HEK293 (cell line): ENCODE results near the gene IFT122.

Experiments
- CTCF ChIA-PET: fragments of 350-600 bp; formaldehyde crosslinking; extraction: SDS; loops from one replicate; lab custom pipeline; 2021; ENCODE audit warnings: antibody characterized with exemption; lab: Yijun Ruan, JAX
- POLR2A ChIA-PET: fragments of 300-600 bp; formaldehyde crosslinking; extraction: SDS; loops from one replicate; lab custom pipeline; 2020; ENCODE audit warnings: antibody characterized with exemption, inconsistent platforms; lab: Yijun Ruan, JAX
- H3K27ac ChIP-seq: fragments of 200-500 bp; sonication (Bioruptor generic); 2 replicates; pipeline ENCODE4 v1.5.1; 2014; ENCODE audit warnings: low read depth, low read length, control low read depth, inconsistent platforms; ENCODE audit errors: extremely low read depth
- H3K36me3 ChIP-seq, 2 experiments: fragments of 200-500 bp in 1 of 2; sonication (Bioruptor generic) in 1 of 2; 1 replicate in 1 of 2; 2 replicates in 1 of 2; pipeline ENCODE4 v1.5.1; 2014 to 2017; ENCODE audit warnings: inconsistent platforms in 2 of 2, low read length in 2 of 2; ENCODE audit not compliant: control insufficient read depth in 2 of 2, insufficient read depth in 1 of 2
- H3K4me1 ChIP-seq: fragments of 200-500 bp; sonication (Bioruptor generic); 2 replicates; pipeline ENCODE4 v1.5.1; 2014; ENCODE audit warnings: mild to moderate bottlenecking, low read length, inconsistent platforms; ENCODE audit not compliant: control insufficient read depth, insufficient read depth
- H3K4me3 ChIP-seq: 2 replicates; pipeline ENCODE4 v1.5.1; 2011; ENCODE audit warnings: low read depth, mild to moderate bottlenecking, control low read depth, low read length, moderate library complexity
- H3K9me3 ChIP-seq: fragments of 200-500 bp; sonication (Bioruptor generic); 2 replicates; pipeline ENCODE4 v1.5.1; 2014; ENCODE audit warnings: low read depth, low read length, inconsistent platforms; ENCODE audit not compliant: control insufficient read depth, insufficient read depth
- EGR2 ChIP-seq: fragments of 450-650 bp; formaldehyde crosslinking; IDR thresholded peaks from 2 replicates; pipeline ENCODE4 v1.5.1; 2016; ENCODE audit warnings: low read depth, missing biosample characterization, missing genetic modification characterization
- GFI1B ChIP-seq: fragments of 450-650 bp; formaldehyde crosslinking; IDR thresholded peaks from 2 replicates; pipeline ENCODE4 v1.5.1; 2016; ENCODE audit warnings: missing biosample characterization, missing genetic modification characterization
- GLIS1 ChIP-seq: fragments of 450-650 bp; formaldehyde crosslinking; IDR thresholded peaks from 2 replicates; pipeline ENCODE4 v1.5.1; 2016; ENCODE audit warnings: missing biosample characterization, missing genetic modification characterization
- GLIS2 ChIP-seq: fragments of 450-650 bp; formaldehyde crosslinking; IDR thresholded peaks from 2 replicates; pipeline ENCODE4 v1.5.1; 2016; ENCODE audit warnings: missing biosample characterization, missing genetic modification characterization
- HOXA7 ChIP-seq: sonication (generic); formaldehyde crosslinking; IDR thresholded peaks from 2 replicates; pipeline ENCODE4 v1.8.1; 2022; ENCODE audit warnings: missing genetic modification reagents, borderline replicate concordance
- HOXC10 ChIP-seq: sonication (generic); formaldehyde crosslinking; IDR thresholded peaks from 2 replicates; pipeline ENCODE4 v1.8.1; 2023; ENCODE audit warnings: mild to moderate bottlenecking, missing genetic modification reagents
- IKZF3 ChIP-seq: fragments of 450-650 bp; IDR thresholded peaks from 2 replicates; pipeline ENCODE4 v1.5.0; 2018; ENCODE audit warnings: missing biosample characterization, mild to moderate bottlenecking, missing genetic modification characterization, moderate library complexity
- MEIS1 ChIP-seq: sonication (generic); formaldehyde crosslinking; IDR thresholded peaks from 2 replicates; pipeline ENCODE4 v1.8.1; 2022; ENCODE audit warnings: missing genetic modification reagents, mild to moderate bottlenecking, borderline replicate concordance
- OSR2 ChIP-seq: fragments of 450-650 bp; formaldehyde crosslinking; IDR thresholded peaks from 2 replicates; pipeline ENCODE4 v1.5.1; 2016; ENCODE audit warnings: missing biosample characterization, missing genetic modification characterization
- SP3 ChIP-seq: fragments of 450-650 bp; formaldehyde crosslinking; IDR thresholded peaks from 2 replicates; pipeline ENCODE4 v1.5.1; 2016; ENCODE audit warnings: missing biosample characterization, missing genetic modification characterization
- YY1 ChIP-seq: fragments of 450-650 bp; formaldehyde crosslinking; IDR thresholded peaks from 2 replicates; pipeline ENCODE4 v1.5.1; 2018; ENCODE audit warnings: missing biosample characterization, missing genetic modification characterization
- YY2 ChIP-seq: fragments of 450-650 bp; formaldehyde crosslinking; IDR thresholded peaks from 2 replicates; pipeline ENCODE4 v1.5.1; 2016; ENCODE audit warnings: missing biosample characterization, missing genetic modification characterization
- ZBTB21 ChIP-seq: fragments of 450-650 bp; formaldehyde crosslinking; IDR thresholded peaks from 2 replicates; pipeline ENCODE4 v1.5.1; 2017; ENCODE audit warnings: missing biosample characterization, missing genetic modification characterization
- ZNF10 ChIP-seq: fragments of 450-650 bp; formaldehyde crosslinking; IDR thresholded peaks from 2 replicates; pipeline ENCODE4 v1.5.1; 2017; ENCODE audit warnings: missing biosample characterization, missing genetic modification characterization
- ZNF132 ChIP-seq: fragments of 450-650 bp; formaldehyde crosslinking; IDR thresholded peaks from 2 replicates; pipeline ENCODE4 v1.5.1; 2017; ENCODE audit warnings: missing biosample characterization, missing genetic modification characterization, borderline replicate concordance
- ZNF140 ChIP-seq: fragments of 450-650 bp; formaldehyde crosslinking; IDR thresholded peaks from 2 replicates; pipeline ENCODE4 v1.5.1; 2016; ENCODE audit warnings: missing biosample characterization, missing genetic modification characterization
- ZNF146 ChIP-seq: fragments of 450-650 bp; formaldehyde crosslinking; IDR thresholded peaks from 2 replicates; pipeline ENCODE4 v1.5.1; 2016; ENCODE audit warnings: missing biosample characterization, missing genetic modification characterization
- ZNF157 ChIP-seq: fragments of 450-650 bp; formaldehyde crosslinking; IDR thresholded peaks from 2 replicates; pipeline ENCODE4 v1.5.1; 2016; ENCODE audit warnings: missing biosample characterization, missing genetic modification characterization
- ZNF184 ChIP-seq: fragments of 450-650 bp; IDR thresholded peaks from 2 replicates; pipeline ENCODE4 v1.5.1; 2018; ENCODE audit warnings: missing biosample characterization, mild to moderate bottlenecking, missing genetic modification characterization
- ZNF211 ChIP-seq: fragments of 450-650 bp; formaldehyde crosslinking; IDR thresholded peaks from 2 replicates; pipeline ENCODE4 v1.5.1; 2016; ENCODE audit warnings: low read depth, missing biosample characterization, missing genetic modification characterization
- ZNF223 ChIP-seq: fragments of 450-650 bp; formaldehyde crosslinking; IDR thresholded peaks from 2 replicates; pipeline ENCODE4 v1.5.1; 2016; ENCODE audit warnings: missing biosample characterization, missing genetic modification characterization
- ZNF23 ChIP-seq: fragments of 450-650 bp; formaldehyde crosslinking; IDR thresholded peaks from 2 replicates; pipeline ENCODE4 v1.5.1; 2016; ENCODE audit warnings: missing biosample characterization, missing genetic modification characterization, borderline replicate concordance
- ZNF24 ChIP-seq: fragments of 450-650 bp; formaldehyde crosslinking; IDR thresholded peaks from 2 replicates; pipeline ENCODE4 v1.5.1; 2016; ENCODE audit warnings: missing biosample characterization, missing genetic modification characterization
- ZNF292 ChIP-seq: fragments of 450-650 bp; formaldehyde crosslinking; IDR thresholded peaks from 2 replicates; pipeline ENCODE4 v1.5.1; 2016; ENCODE audit warnings: low read depth, missing biosample characterization, missing genetic modification characterization, borderline replicate concordance
- ZNF311 ChIP-seq: fragments of 450-650 bp; formaldehyde crosslinking; IDR thresholded peaks from 2 replicates; pipeline ENCODE4 v1.5.1; 2017; ENCODE audit warnings: missing biosample characterization, missing genetic modification characterization, borderline replicate concordance
- ZNF544 ChIP-seq: fragments of 450-650 bp; formaldehyde crosslinking; IDR thresholded peaks from 2 replicates; pipeline ENCODE4 v1.5.0; 2017; ENCODE audit warnings: missing biosample characterization, missing genetic modification characterization
- ZNF600 ChIP-seq: fragments of 450-650 bp; formaldehyde crosslinking; IDR thresholded peaks from 2 replicates; pipeline ENCODE4 v1.5.1; 2016; ENCODE audit warnings: missing biosample characterization, missing genetic modification characterization
- ZNF660 ChIP-seq: fragments of 450-650 bp; IDR thresholded peaks from 2 replicates; pipeline ENCODE4 v1.5.1; 2018; ENCODE audit warnings: missing biosample characterization, mild to moderate bottlenecking, missing genetic modification characterization
- ZNF777 ChIP-seq: fragments of 450-650 bp; formaldehyde crosslinking; IDR thresholded peaks from 2 replicates; pipeline ENCODE4 v1.5.1; 2017; ENCODE audit warnings: missing biosample characterization, missing genetic modification characterization, borderline replicate concordance
- ZNF792 ChIP-seq: fragments of 450-650 bp; formaldehyde crosslinking; IDR thresholded peaks from 2 replicates; pipeline ENCODE4 v1.5.1; 2016; ENCODE audit warnings: missing biosample characterization, missing genetic modification characterization
- ZXDB ChIP-seq: fragments of 450-650 bp; formaldehyde crosslinking; IDR thresholded peaks from 2 replicates; pipeline ENCODE4 v1.5.1; 2016; ENCODE audit warnings: missing biosample characterization, missing genetic modification characterization
- TF ChIP-seq, protein P1 (sequence below): fragments of 450-650 bp; formaldehyde crosslinking; IDR thresholded peaks from 2 replicates; pipeline ENCODE4 v1.5.1; 2016; ENCODE audit warnings: missing biosample characterization, missing genetic modification characterization
- TF ChIP-seq, protein P2 (sequence below): fragments of 450-650 bp; formaldehyde crosslinking; IDR thresholded peaks from 2 replicates; pipeline ENCODE4 v1.5.1; 2016; ENCODE audit warnings: missing biosample characterization, missing genetic modification characterization
- TF ChIP-seq, protein P3 (sequence below): fragments of 450-650 bp; formaldehyde crosslinking; IDR thresholded peaks from 2 replicates; pipeline ENCODE4 v1.5.1; 2016; ENCODE audit warnings: missing biosample characterization, missing genetic modification characterization

Gene IFT122

DNA sequence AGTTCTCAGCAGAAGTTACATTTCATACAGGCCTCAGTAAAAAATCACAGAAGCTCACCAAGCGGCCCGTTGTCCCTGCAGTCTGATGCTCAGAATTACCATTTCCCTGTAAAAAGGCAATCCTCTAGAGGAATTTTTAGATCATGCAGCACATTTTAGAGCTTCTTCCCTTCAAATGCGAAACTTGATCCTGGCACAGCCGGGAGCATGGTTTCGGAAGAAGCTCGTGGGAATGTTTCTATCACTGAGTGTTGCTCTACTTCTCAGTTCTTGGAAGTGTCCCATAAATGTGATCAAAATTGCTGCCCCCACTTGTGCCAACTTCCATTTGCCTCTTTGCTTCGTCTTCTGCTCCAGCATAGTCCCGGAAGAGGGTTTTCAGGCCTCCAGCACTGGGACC lies 99.2 kb downstream of the IFT122 start:
- H3K4me3 ChIP-seq = no peak overlapping the region
- no peaks in the 10 kb centered on the region for H3K4me1 ChIP-seq
- CTCF ChIA-PET = interaction anchor here (1.1 to 1.3 kb wide), 2 partner anchors 44 to 49 kb away, joined by 3 read pairs; no protein-coding TSS in a partner anchor
- H3K36me3 ChIP-seq = no peaks in the 10 kb centered on the region
- no peak for TF ChIP-seq ZNF140 (tag by site-specific recombination)
- TF ChIP-seq ZNF311 (tag by site-specific recombination) = no peak
- TF ChIP-seq, protein P1, sequence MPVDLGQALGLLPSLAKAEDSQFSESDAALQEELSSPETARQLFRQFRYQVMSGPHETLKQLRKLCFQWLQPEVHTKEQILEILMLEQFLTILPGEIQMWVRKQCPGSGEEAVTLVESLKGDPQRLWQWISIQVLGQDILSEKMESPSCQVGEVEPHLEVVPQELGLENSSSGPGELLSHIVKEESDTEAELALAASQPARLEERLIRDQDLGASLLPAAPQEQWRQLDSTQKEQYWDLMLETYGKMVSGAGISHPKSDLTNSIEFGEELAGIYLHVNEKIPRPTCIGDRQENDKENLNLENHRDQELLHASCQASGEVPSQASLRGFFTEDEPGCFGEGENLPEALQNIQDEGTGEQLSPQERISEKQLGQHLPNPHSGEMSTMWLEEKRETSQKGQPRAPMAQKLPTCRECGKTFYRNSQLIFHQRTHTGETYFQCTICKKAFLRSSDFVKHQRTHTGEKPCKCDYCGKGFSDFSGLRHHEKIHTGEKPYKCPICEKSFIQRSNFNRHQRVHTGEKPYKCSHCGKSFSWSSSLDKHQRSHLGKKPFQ (tag by site-specific recombination) = no peak
- no peak for TF ChIP-seq ZNF792
- no peak for TF ChIP-seq ZNF292 (tag by site-specific recombination)
- TF ChIP-seq ZNF157 (tag by site-specific recombination) = no peak
- no peak for TF ChIP-seq HOXA7
- no peak for TF ChIP-seq ZNF24
- TF ChIP-seq, protein P2, sequence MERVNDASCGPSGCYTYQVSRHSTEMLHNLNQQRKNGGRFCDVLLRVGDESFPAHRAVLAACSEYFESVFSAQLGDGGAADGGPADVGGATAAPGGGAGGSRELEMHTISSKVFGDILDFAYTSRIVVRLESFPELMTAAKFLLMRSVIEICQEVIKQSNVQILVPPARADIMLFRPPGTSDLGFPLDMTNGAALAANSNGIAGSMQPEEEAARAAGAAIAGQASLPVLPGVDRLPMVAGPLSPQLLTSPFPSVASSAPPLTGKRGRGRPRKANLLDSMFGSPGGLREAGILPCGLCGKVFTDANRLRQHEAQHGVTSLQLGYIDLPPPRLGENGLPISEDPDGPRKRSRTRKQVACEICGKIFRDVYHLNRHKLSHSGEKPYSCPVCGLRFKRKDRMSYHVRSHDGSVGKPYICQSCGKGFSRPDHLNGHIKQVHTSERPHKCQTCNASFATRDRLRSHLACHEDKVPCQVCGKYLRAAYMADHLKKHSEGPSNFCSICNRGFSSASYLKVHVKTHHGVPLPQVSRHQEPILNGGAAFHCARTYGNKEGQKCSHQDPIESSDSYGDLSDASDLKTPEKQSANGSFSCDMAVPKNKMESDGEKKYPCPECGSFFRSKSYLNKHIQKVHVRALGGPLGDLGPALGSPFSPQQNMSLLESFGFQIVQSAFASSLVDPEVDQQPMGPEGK (tag by site-specific recombination) = no peak
- TF ChIP-seq YY2 (tag by site-specific recombination) = no peak
- no peak for TF ChIP-seq ZNF211 (tag by site-specific recombination)
- TF ChIP-seq OSR2 (tag by site-specific recombination) = no peak
- TF ChIP-seq SP3 = no peak
- no peak for TF ChIP-seq ZBTB21
- TF ChIP-seq ZNF600 (tag by site-specific recombination) = no peak
- no peak for TF ChIP-seq GLIS2 (tag by site-specific recombination)
- TF ChIP-seq ZXDB (tag by site-specific recombination) = no peak
- no peak for TF ChIP-seq ZNF10 (tag by site-specific recombination)
- TF ChIP-seq ZNF146 (tag by site-specific recombination) = no peak
- TF ChIP-seq HOXC10 = no peak
- TF ChIP-seq, all 188 proteins: peak for 0
- Histone ChIP-seq H3K9me3 (no peaks in the 10 kb centered on the region), H3K27ac (no peak overlapping the region)
- POLR2A ChIA-PET = no interaction called here

DNA sequence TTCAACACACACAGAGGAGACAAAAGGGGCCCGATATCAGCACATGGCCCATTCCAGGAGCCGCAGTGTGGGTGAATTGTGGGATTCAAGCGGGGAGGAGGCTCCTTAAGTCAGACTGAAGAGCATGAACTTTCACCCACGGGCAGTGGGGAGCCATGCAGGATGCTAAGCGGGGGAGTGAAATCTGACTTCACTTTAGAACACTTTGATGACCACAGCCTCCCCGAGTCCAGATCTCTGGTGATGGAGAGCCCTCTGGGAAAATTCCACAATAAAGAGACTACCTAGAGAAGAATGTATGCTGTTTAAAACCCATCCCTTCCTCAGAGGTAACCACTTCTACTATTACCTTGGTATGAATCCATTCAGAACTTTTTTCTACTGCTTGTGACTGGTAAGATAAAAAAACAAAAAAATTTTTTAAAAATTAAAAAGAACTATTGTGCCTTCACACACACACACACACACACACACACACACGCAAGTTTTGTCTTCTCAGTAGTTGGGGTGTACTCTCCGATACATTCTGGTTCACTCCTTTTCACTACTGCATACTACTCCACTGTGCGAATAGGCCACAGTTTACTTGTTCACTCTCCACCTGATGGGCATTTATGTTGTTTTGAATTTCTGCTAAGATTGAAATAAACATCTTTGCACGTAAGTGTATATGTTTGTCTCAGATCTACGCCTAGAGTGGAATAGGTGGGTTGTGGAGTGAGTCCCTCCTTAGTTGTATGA lies 100.9 kb downstream of the IFT122 start:
- ChIA-PET POLR2A (no interaction called here), CTCF (interaction anchor here (0.6 to 0.7 kb wide), 2 partner anchors 14 to 92 kb away, joined by 3 read pairs; no protein-coding TSS in a partner anchor)
- Histone ChIP-seq H3K4me1 (no peaks in the 10 kb centered on the region), H3K27ac (no peak overlapping the region), H3K4me3 (no peak overlapping the region), H3K9me3 (no peaks in the 10 kb centered on the region), H3K36me3 (no peaks in the 10 kb centered on the region)
- TF ChIP-seq MEIS1 (CRISPR knock-in tag) (no peak), ZNF544 (tag by site-specific recombination) (no peak), YY1 (no peak), ZNF140 (tag by site-specific recombination) (no peak), GFI1B (tag by site-specific recombination) (no peak), IKZF3 (tag by site-specific recombination) (no peak), ZNF660 (tag by site-specific recombination) (no peak), ZNF132 (tag by site-specific recombination) (no peak), ZNF146 (tag by site-specific recombination) (peak; percentile 92), EGR2 (peak; percentile 36; the same call in 1 of the 2 replicates), ZNF777 (no peak), ZNF184 (tag by site-specific recombination) (no peak), ZNF223 (no peak), ZNF23 (no peak), GLIS1 (tag by site-specific recombination) (no peak)
- TF ChIP-seq, protein P3, sequence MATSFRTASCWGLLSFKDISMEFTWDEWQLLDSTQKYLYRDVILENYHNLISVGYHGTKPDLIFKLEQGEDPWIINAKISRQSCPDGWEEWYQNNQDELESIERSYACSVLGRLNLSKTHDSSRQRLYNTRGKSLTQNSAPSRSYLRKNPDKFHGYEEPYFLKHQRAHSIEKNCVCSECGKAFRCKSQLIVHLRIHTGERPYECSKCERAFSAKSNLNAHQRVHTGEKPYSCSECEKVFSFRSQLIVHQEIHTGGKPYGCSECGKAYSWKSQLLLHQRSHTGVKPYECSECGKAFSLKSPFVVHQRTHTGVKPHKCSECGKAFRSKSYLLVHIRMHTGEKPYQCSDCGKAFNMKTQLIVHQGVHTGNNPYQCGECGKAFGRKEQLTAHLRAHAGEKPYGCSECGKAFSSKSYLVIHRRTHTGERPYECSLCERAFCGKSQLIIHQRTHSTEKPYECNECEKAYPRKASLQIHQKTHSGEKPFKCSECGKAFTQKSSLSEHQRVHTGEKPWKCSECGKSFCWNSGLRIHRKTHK = no peak
